GM23338 (cell line): ENCODE measurements around the gene STAT5B. TPM values are rescaled to one million over a fixed set of nuclear protein-coding genes. Genes with fewer than 3 reads are reported as not detected.

Experiments
- ATAC-seq: fragments of 200-7000 bp; cut with Tn5 transposase; 3 replicates; pipeline ENCODE4 v1.9.1; 2020
- DNase-seq: peaks from one replicate; pipeline ENCODE4 v3.0.0-alpha.2; 2015; ENCODE audit warnings: low spot score
- H2AFZ ChIP-seq: fragments of 200-600 bp; sonication (generic); 2 replicates; pipeline ENCODE4 v1.8.0; 2016; ENCODE audit warnings: antibody characterized with exemption, mild to moderate bottlenecking, moderate library complexity
- H3F3A ChIP-seq: fragments of 200-600 bp; sonication (generic); replicated peaks from 2 replicates; pipeline ENCODE4 v1.8.0; 2017; ENCODE audit warnings: antibody characterized with exemption, mixed run types, low read depth
- H3K27ac ChIP-seq: fragments of 200-600 bp; sonication (generic); 2 replicates; pipeline ENCODE4 v1.6.1; 2016; ENCODE audit warnings: low read depth
- H3K27me3 ChIP-seq: fragments of 200-600 bp; sonication (generic); 2 replicates; pipeline ENCODE4 v1.8.0; 2016; ENCODE audit warnings: mild to moderate bottlenecking, mixed run types, moderate library complexity; ENCODE audit not compliant: insufficient read depth
- H3K36me3 ChIP-seq: fragments of 200-600 bp; sonication (generic); 2 replicates; pipeline ENCODE4 v1.8.0; 2016; ENCODE audit warnings: mild to moderate bottlenecking; ENCODE audit not compliant: insufficient read depth
- H3K4me1 ChIP-seq: fragments of 200-600 bp; sonication (generic); 2 replicates; pipeline ENCODE4 v1.8.0; 2016; ENCODE audit warnings: mild to moderate bottlenecking, moderate library complexity; ENCODE audit not compliant: insufficient read depth
- H3K4me2 ChIP-seq: fragments of 200-600 bp; sonication (generic); 2 replicates; pipeline ENCODE4 v1.7.1; 2017; ENCODE audit warnings: mixed run types
- H3K4me3 ChIP-seq: fragments of 200-600 bp; sonication (generic); 2 replicates; pipeline ENCODE4 v1.6.1; 2016; ENCODE audit warnings: mixed run types
- H3K79me2 ChIP-seq: fragments of 200-600 bp; sonication (generic); replicated peaks from 2 replicates; pipeline ENCODE4 v1.8.0; 2017; ENCODE audit warnings: mild to moderate bottlenecking; ENCODE audit not compliant: insufficient read depth
- H3K9me2 ChIP-seq: fragments of 200-600 bp; sonication (generic); 2 replicates; pipeline ENCODE4 v1.8.0; 2017; ENCODE audit not compliant: insufficient read depth
- H4K20me1 ChIP-seq: fragments of 200-600 bp; sonication (generic); replicated peaks from 2 replicates; pipeline ENCODE4 v1.8.0; 2017; ENCODE audit warnings: mild to moderate bottlenecking; ENCODE audit not compliant: insufficient read depth
- H3K27ac Mint-ChIP-seq: 2 replicates; pipeline ENCODE4 v1.8.0; 2020; ENCODE audit warnings: inconsistent platforms, mild to moderate bottlenecking, moderate library complexity, mixed read lengths
- H3K27me3 Mint-ChIP-seq: 3 replicates; pipeline ENCODE4 v1.8.0; 2022; ENCODE audit warnings: low read depth, mild to moderate bottlenecking, moderate library complexity, mixed read lengths, inconsistent platforms; ENCODE audit not compliant: insufficient read depth, poor library complexity
- H3K36me3 Mint-ChIP-seq: 3 replicates; pipeline ENCODE4 v1.8.0; 2021; ENCODE audit warnings: low read depth, mild to moderate bottlenecking, inconsistent platforms, moderate library complexity, mixed read lengths
- H3K4me1 Mint-ChIP-seq: 3 replicates; pipeline ENCODE4 v1.8.0; 2020; ENCODE audit warnings: mild to moderate bottlenecking, inconsistent platforms, mixed read lengths
- H3K4me3 Mint-ChIP-seq: 3 replicates; pipeline ENCODE4 v1.8.0; 2021; ENCODE audit warnings: moderate library complexity, mild to moderate bottlenecking, inconsistent platforms, mixed read lengths
- H3K9me3 Mint-ChIP-seq: 3 replicates; pipeline ENCODE4 v1.8.0; 2020; ENCODE audit warnings: moderate library complexity, mild to moderate bottlenecking, inconsistent platforms, mixed read lengths
- EZH2 ChIP-seq: fragments of 200-600 bp; sonication (generic); IDR thresholded peaks from one replicate; pipeline ENCODE4 v1.8.0; 2017; ENCODE audit warnings: antibody characterized with exemption, mild to moderate bottlenecking, low read depth; ENCODE audit not compliant: unreplicated experiment
- EZH2phosphoT487 ChIP-seq: fragments of 200-600 bp; sonication (generic); IDR thresholded peaks from one replicate; pipeline ENCODE4 v1.8.1; 2018; ENCODE audit warnings: antibody characterized with exemption; ENCODE audit not compliant: unreplicated experiment
- STAT1 ChIP-seq: IDR thresholded peaks from one replicate; pipeline ENCODE4 v1.6.1; 2016; ENCODE audit warnings: antibody characterized with exemption; ENCODE audit not compliant: unreplicated experiment
- ZNF114 ChIP-seq: fragments of 250-450 bp; sonication (Bioruptor Pico); IDR thresholded peaks from 2 replicates; pipeline ENCODE4 v1.5.0; 2020; ENCODE audit warnings: mild to moderate bottlenecking, moderate library complexity
- ZNF331 ChIP-seq: fragments of 250-450 bp; sonication (Bioruptor Pico); IDR thresholded peaks from 2 replicates; pipeline ENCODE4 v1.5.0; 2020; ENCODE audit warnings: low read depth, mild to moderate bottlenecking, moderate library complexity
- polyA plus RNA-seq: library from polyadenylated mRNA; unstranded; fragments of >200 nt; fragmentation: Nextera tagmentation; extraction: Ambion mirVana; gene quantifications from 2 replicates; pipeline ENCODE4 v1.2.1, GENCODE V29; 2016
- total RNA-seq: library from RNA; depleted of rRNA; stranded (reverse); fragments of >200 nt; shearing (Covaris generic); gene quantifications from 2 replicates; pipeline ENCODE4 v1.2.3, GENCODE V29; 2014
- TF ChIP-seq, protein P1 (sequence below): fragments of 250-450 bp; sonication (Bioruptor Pico); IDR thresholded peaks from 2 replicates; pipeline ENCODE4 v1.5.0; 2020; ENCODE audit warnings: mild to moderate bottlenecking, moderate library complexity

The STAT5B gene
- total and polyA plus RNA-seq, 2 experiments from 2014 or later, result 13.9 to 60.5 TPM

DNA sequence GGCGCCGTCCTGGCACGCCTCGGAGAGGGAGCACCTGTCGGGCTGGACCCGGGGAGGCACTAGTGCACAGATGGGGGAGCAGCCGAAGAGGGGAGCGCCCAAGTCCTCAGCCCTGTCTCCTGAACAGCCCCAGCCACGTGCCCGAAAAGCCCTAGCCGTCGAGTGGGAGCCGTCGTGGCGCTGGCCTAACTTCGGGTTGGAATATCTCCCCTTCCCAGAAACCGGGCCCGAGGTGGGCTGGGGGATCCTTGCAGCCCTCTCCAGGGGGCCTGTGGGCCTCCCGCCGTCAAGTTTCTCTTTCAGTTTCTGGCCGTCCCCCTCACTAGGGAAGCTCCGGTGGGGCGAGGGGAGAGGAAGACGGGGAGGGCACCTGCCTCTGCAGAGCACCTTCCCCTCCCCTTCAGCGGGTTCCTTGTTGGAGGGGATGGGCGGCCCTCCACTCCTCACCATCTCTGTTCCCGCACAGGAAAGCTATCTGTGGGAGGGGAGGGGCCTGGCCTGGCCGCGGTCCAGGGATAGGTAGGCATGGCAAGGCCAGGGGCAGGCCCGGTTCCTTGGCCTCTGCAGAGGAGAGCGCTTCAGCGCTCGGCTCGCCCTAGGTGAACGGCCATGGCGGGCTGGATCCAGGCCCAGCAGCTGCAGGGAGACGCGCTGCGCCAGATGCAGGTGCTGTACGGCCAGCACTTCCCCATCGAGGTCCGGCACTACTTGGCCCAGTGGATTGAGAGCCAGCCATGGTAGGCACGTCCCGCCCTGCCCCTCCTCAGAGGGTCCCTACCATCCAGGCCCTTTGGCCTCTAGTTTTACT lies 12.8 kb upstream of the STAT5B start:
- H3K9me2 ChIP-seq, result no peaks in the 10 kb centered on the region
- H3K4me3 ChIP-seq, result peak overlapping the region; percentile 66
- H4K20me1 ChIP-seq, result no peaks in the 10 kb centered on the region
- no peaks in the 10 kb centered on the region for H3K36me3 ChIP-seq
- TF ChIP-seq EZH2, result peak; percentile 45
- TF ChIP-seq STAT1, result no peak
- peak overlapping the region; percentile 91 for H2AFZ ChIP-seq
- Mint-ChIP-seq H3K27ac (no peak overlapping the region), H3K27me3 (peaks cover 36% of the 10 kb centered on the region), H3K4me3 (peak overlapping the region; percentile 42), H3K36me3 (no peaks in the 10 kb centered on the region), H3K9me3 (no peaks in the 10 kb centered on the region), H3K4me1 (peaks cover 13% of the 10 kb centered on the region)
- H3K27ac ChIP-seq, result no peak overlapping the region
- peak overlapping the region; percentile 85 for H3K4me2 ChIP-seq
- ATAC-seq, result peak; percentile 62
- H3K4me1 ChIP-seq, result peaks cover 11% of the 10 kb centered on the region
- peaks cover 9% of the 10 kb centered on the region; the same call in 1 of the 2 replicates for H3F3A ChIP-seq
- no peaks in the 10 kb centered on the region for H3K79me2 ChIP-seq
- peak; percentile 62 for DNase-seq
- H3K27me3 ChIP-seq, result peaks cover 42% of the 10 kb centered on the region

DNA sequence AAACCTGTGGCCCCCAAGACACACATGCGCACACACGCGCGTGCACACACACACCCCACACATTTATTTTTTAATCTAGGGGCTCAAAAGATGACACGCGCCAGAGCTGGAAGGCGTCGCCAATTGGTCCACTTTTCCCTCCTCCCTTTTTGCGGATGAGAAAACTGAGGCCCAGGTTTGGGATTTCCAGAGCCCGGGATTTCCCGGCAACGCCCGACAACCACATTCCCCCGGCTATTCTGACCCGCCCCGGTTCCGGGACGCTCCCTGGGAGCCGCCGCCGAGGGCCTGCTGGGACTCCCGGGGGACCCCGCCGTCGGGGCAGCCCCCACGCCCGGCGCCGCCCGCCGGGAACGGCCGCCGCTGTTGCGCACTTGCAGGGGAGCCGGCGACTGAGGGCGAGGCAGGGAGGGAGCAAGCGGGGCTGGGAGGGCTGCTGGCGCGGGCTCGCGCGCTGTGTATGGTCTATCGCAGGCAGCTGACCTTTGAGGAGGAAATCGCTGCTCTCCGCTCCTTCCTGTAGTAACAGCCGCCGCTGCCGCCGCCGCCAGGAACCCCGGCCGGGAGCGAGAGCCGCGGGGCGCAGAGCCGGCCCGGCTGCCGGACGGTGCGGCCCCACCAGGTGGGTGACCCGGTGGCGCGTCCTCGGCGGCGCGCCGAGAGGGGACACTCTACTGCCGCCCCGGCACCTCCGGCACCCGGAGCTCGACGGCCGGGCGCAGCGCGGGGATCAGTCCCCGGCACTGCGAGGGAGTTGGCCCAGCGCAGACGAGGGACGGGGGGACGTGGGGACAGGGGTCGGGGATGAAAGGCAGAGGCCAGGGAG lies 12.0 kb upstream of the STAT5B start, which contains the start of gene STAT5A:
STAT5A (plus strand) TSS at position 522 of the 826 bp plus-strand sequence. CDS start 914 bp downstream, outside the sequence.
- DNase-seq (peak; percentile 86), ATAC-seq (peak; percentile 78)
- H3K4me1 Mint-ChIP-seq, result peaks cover 16% of the 10 kb centered on the region
- no peaks in the 10 kb centered on the region for H3K79me2 ChIP-seq
- H3K4me1 ChIP-seq, result peaks cover 11% of the 10 kb centered on the region
- H3K9me3 Mint-ChIP-seq, result no peaks in the 10 kb centered on the region
- no peaks in the 10 kb centered on the region for H3K36me3 Mint-ChIP-seq
- no peak within 1 kb of the TSS for H3K27ac ChIP-seq
- H3K36me3 ChIP-seq, result no peaks in the 10 kb centered on the region
- H3K27me3 Mint-ChIP-seq, result peaks cover 38% of the 10 kb centered on the region
- peak within 1 kb of the TSS; percentile 85 for H3K4me2 ChIP-seq
- H3K4me3 Mint-ChIP-seq, result peak within 1 kb of the TSS; percentile 71
- peaks cover 42% of the 10 kb centered on the region for H3K27me3 ChIP-seq
- H3K4me3 ChIP-seq, result peak within 1 kb of the TSS; percentile 66
- TF ChIP-seq EZH2 (peak; percentile 41), ZNF114 (no peak)
- no peaks in the 10 kb centered on the region for H3K9me2 ChIP-seq
- peaks cover 9% of the 10 kb centered on the region; the same call in 1 of the 2 replicates for H3F3A ChIP-seq
- H4K20me1 ChIP-seq, result no peaks in the 10 kb centered on the region
- peak within 1 kb of the TSS; percentile 91 for H2AFZ ChIP-seq
- H3K27ac Mint-ChIP-seq, result no peak within 1 kb of the TSS

DNA sequence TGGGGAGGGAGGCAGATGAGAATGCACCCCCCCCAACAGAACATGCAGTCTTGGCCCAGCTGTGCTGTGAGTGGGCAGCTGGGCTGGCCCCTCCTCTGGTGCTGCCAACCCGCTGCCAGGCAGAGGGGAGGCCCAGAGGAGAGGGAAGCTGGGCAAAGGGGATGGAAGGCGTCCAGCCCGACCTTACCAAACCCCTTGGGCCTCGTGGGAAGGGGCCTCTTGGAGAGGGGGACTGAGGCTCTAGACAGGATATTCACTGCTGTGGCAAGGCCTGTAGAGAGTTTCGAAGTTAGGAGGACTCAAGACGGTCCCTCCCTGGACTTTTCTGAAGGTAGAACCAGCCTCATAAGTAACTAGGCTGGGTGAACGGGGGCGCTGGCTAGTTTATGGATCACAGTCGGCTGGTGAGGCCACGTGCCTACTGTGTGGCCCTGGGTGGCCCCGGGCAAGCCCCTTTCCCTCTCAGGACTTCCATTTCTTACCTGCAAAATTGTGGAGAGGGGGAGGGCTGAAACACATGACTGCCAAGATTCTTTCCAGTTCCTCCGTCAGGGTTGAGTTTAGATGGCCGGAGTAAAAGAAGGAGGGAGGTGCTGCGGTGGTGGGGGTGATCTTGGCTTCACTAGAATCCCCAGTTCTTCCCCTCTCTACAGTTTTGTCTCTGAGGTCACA lies 11.2 kb upstream of the STAT5B start:
- Histone ChIP-seq H3K36me3 (no peaks in the 10 kb centered on the region), H3K9me2 (no peaks in the 10 kb centered on the region), H3K79me2 (no peaks in the 10 kb centered on the region), H3K4me1 (peaks cover 13% of the 10 kb centered on the region), H3K4me3 (peak overlapping the region; percentile 66), H4K20me1 (no peaks in the 10 kb centered on the region), H2AFZ (peak overlapping the region; percentile 91), H3K27me3 (peaks cover 42% of the 10 kb centered on the region), H3K27ac (no peak overlapping the region), H3K4me2 (peak overlapping the region; percentile 85), H3F3A (peaks cover 9% of the 10 kb centered on the region; the same call in 1 of the 2 replicates)
- Mint-ChIP-seq H3K27me3 (peaks cover 38% of the 10 kb centered on the region), H3K4me1 (peaks cover 24% of the 10 kb centered on the region), H3K36me3 (no peaks in the 10 kb centered on the region), H3K4me3 (peak overlapping the region; percentile 71), H3K9me3 (no peaks in the 10 kb centered on the region), H3K27ac (no peak overlapping the region)
- ATAC-seq, result no peak
- DNase-seq, result peak; percentile 26
- no peak for TF ChIP-seq EZH2
- TF ChIP-seq, protein P1, sequence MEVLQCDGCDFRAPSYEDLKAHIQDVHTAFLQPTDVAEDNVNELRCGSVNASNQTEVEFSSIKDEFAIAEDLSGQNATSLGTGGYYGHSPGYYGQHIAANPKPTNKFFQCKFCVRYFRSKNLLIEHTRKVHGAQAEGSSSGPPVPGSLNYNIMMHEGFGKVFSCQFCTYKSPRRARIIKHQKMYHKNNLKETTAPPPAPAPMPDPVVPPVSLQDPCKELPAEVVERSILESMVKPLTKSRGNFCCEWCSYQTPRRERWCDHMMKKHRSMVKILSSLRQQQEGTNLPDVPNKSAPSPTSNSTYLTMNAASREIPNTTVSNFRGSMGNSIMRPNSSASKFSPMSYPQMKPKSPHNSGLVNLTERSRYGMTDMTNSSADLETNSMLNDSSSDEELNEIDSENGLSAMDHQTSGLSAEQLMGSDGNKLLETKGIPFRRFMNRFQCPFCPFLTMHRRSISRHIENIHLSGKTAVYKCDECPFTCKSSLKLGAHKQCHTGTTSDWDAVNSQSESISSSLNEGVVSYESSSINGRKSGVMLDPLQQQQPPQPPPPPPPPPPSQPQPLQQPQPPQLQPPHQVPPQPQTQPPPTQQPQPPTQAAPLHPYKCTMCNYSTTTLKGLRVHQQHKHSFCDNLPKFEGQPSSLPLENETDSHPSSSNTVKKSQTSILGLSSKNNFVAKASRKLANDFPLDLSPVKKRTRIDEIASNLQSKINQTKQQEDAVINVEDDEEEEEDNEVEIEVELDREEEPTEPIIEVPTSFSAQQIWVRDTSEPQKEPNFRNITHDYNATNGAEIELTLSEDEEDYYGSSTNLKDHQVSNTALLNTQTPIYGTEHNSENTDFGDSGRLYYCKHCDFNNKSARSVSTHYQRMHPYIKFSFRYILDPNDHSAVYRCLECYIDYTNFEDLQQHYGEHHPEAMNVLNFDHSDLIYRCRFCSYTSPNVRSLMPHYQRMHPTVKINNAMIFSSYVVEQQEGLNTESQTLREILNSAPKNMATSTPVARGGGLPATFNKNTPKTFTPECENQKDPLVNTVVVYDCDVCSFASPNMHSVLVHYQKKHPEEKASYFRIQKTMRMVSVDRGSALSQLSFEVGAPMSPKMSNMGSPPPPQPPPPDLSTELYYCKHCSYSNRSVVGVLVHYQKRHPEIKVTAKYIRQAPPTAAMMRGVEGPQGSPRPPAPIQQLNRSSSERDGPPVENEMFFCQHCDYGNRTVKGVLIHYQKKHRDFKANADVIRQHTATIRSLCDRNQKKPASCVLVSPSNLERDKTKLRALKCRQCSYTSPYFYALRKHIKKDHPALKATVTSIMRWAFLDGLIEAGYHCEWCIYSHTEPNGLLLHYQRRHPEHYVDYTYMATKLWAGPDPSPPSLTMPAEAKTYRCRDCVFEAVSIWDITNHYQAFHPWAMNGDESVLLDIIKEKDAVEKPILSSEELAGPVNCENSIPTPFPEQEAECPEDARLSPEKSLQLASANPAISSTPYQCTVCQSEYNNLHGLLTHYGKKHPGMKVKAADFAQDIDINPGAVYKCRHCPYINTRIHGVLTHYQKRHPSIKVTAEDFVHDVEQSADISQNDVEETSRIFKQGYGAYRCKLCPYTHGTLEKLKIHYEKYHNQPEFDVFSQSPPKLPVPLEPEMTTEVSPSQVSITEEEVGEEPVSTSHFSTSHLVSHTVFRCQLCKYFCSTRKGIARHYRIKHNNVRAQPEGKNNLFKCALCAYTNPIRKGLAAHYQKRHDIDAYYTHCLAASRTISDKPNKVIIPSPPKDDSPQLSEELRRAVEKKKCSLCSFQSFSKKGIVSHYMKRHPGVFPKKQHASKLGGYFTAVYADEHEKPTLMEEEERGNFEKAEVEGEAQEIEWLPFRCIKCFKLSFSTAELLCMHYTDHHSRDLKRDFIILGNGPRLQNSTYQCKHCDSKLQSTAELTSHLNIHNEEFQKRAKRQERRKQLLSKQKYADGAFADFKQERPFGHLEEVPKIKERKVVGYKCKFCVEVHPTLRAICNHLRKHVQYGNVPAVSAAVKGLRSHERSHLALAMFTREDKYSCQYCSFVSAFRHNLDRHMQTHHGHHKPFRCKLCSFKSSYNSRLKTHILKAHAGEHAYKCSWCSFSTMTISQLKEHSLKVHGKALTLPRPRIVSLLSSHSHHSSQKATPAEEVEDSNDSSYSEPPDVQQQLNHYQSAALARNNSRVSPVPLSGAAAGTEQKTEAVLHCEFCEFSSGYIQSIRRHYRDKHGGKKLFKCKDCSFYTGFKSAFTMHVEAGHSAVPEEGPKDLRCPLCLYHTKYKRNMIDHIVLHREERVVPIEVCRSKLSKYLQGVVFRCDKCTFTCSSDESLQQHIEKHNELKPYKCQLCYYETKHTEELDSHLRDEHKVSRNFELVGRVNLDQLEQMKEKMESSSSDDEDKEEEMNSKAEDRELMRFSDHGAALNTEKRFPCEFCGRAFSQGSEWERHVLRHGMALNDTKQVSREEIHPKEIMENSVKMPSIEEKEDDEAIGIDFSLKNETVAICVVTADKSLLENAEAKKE, result no peak
- no peak for TF ChIP-seq ZNF331
- TF ChIP-seq EZH2phosphoT487, result no peak
- no peak for TF ChIP-seq ZNF114
